HG03196 (cell line): ENCODE measurements around the gene PSG11.
"Not testable (repeated sequence)": the region's sequence is repeated elsewhere in the genome, so short reads cannot be mapped to it uniquely, and the experiment has no call there.

Source experiments
- ATAC-seq: cut with Tn5 transposase; IDR thresholded peaks from one replicate; pipeline ENCODE4 v1.9.1; 2021; ENCODE audit not compliant: unreplicated experiment

PSG11 gene

GRCh38 chr19:43026369-43026768 is at the start of gene PSG11:
Gene PSG11, minus strand, starts transcription at chr19:43026469. Its CDS starts 97 bp downstream, at chr19:43026372.
- ATAC-seq, result not testable (repeated sequence)

GRCh38 chr19:43062418-43062817 is 36.1 kb upstream of the PSG11 start:
- not testable (repeated sequence) for ATAC-seq

GRCh38 chr19:43061326-43061725 is 35.1 kb upstream of the PSG11 start:
- not testable (repeated sequence) for ATAC-seq

GRCh38 chr19:43060254-43060653 is 34.0 kb upstream of the PSG11 start:
- not testable (repeated sequence) for ATAC-seq

- not testable (repeated sequence) for ATAC-seq
Measured at GRCh38 chr19:43059482-43059881, 33.2 kb upstream of the PSG11 start.

GRCh38 chr19:43058440-43058839 is 32.2 kb upstream of the PSG11 start:
- ATAC-seq, result not testable (repeated sequence)

- not testable (repeated sequence) for ATAC-seq
Measured at GRCh38 chr19:43047966-43048365, 21.7 kb upstream of the PSG11 start.

- not testable (repeated sequence) for ATAC-seq
Measured at GRCh38 chr19:43046578-43046977, 20.3 kb upstream of the PSG11 start.

- not testable (repeated sequence) for ATAC-seq
Measured at GRCh38 chr19:43043492-43044180, 17.4 kb upstream of the PSG11 start.

GRCh38 chr19:43031645-43032044 is 5.4 kb upstream of the PSG11 start:
- not testable (repeated sequence) for ATAC-seq

GRCh38 chr19:43028866-43029265 is 2.6 kb upstream of the PSG11 start:
- ATAC-seq, result no peak

- ATAC-seq, result not testable (repeated sequence)
Measured at GRCh38 chr19:43027985-43028384, 1.7 kb upstream of the PSG11 start.

- not testable (repeated sequence) for ATAC-seq
Measured at GRCh38 chr19:43027061-43027460, 792 bp upstream of the PSG11 start.

- not testable (repeated sequence) for ATAC-seq
Measured at GRCh38 chr19:43022098-43022497, 4.2 kb downstream of the PSG11 start.

GRCh38 chr19:43021629-43022028 is 4.6 kb downstream of the PSG11 start:
- not testable (repeated sequence) for ATAC-seq

GRCh38 chr19:43019588-43019987 is 6.7 kb downstream of the PSG11 start:
- not testable (repeated sequence) for ATAC-seq

- not testable (repeated sequence) for ATAC-seq
Measured at GRCh38 chr19:43005841-43006240, 20.4 kb downstream of the PSG11 start.

- not testable (repeated sequence) for ATAC-seq
Measured at GRCh38 chr19:43004846-43005245, 21.4 kb downstream of the PSG11 start.

GRCh38 chr19:43003634-43004033 is 22.6 kb downstream of the PSG11 start:
- ATAC-seq, result not testable (repeated sequence)

GRCh38 chr19:43002948-43003347 is 23.3 kb downstream of the PSG11 start:
- not testable (repeated sequence) for ATAC-seq

GRCh38 chr19:42996161-42996560 is 30.1 kb downstream of the PSG11 start:
- not testable (repeated sequence) for ATAC-seq

GRCh38 chr19:42992029-42992604 is 34.2 kb downstream of the PSG11 start:
- not testable (repeated sequence) for ATAC-seq
